B cell (primary cell): ENCODE results near the gene PLCD3. TPM values are rescaled to one million over a fixed set of nuclear protein-coding genes. Genes with fewer than 3 reads are reported as not detected.
A peak's percentile ranks its signal among the peaks of the same experiment; 100 is the strongest.

Experiments used
- ATAC-seq: fragments of 200-7000 bp; cut with Tn5 transposase; one replicate; pipeline ENCODE4 v1.10.0; 2021; ENCODE audit warnings: low read depth, mild to moderate bottlenecking, moderate number of reproducible peaks, moderate library complexity
- CTCF ChIA-PET: fragments of 350-600 bp; sonication (Branson Sonifier 250); formaldehyde crosslinking; loops from one replicate; lab custom pipeline; 2021; ENCODE audit warnings: antibody characterized with exemption, inconsistent platforms; lab: Charles Lee
- POLR2A ChIA-PET: fragments of 350-600 bp; sonication (Branson Sonifier 250); formaldehyde crosslinking; loops from one replicate; lab custom pipeline; 2021; ENCODE audit warnings: antibody characterized with exemption; lab: Charles Lee
- DNase-seq: peaks from one replicate; pipeline ENCODE4 v3.0.0; 2013
- H2AFZ ChIP-seq: 2 replicates; pipeline ENCODE4 v1.6.1; 2012; ENCODE audit warnings: mild to moderate bottlenecking, low read depth, low read length; ENCODE audit not compliant: insufficient read depth, poor library complexity, severe bottlenecking
- H3K27ac ChIP-seq, 2 donors: 1 replicate in 1 of 2; 2 replicates in 1 of 2; pipeline ENCODE4 v1.5.1; 2012 to 2013; ENCODE audit warnings: low read length in 2 of 2, mild to moderate bottlenecking in 2 of 2, moderate library complexity in 1 of 2
- H3K27me3 ChIP-seq, 4 experiments: fragments of 200-600 bp in 1 of 4; sonication (generic) in 1 of 4; replicated peaks in 1 of 4; 1 replicate in 2 of 4; 2 replicates in 2 of 4; pipeline versions ENCODE4 v1.6.1 to v1.7.0; 2013 to 2016; ENCODE audit warnings: low read length in 3 of 4, mild to moderate bottlenecking in 2 of 4, mixed read lengths in 1 of 4, moderate library complexity in 1 of 4; ENCODE audit not compliant: insufficient read depth in 4 of 4, control insufficient read depth in 3 of 4; ENCODE audit errors: control extremely low read depth in 1 of 4
- H3K36me3 ChIP-seq, 2 experiments: replicated peaks in 1 of 2; 1 replicate in 1 of 2; 2 replicates in 1 of 2; pipeline versions ENCODE4 v1.6.1 to v1.7.1; 2013; ENCODE audit warnings: low read length in 1 of 2; ENCODE audit not compliant: insufficient read depth in 2 of 2, control insufficient read depth in 1 of 2; ENCODE audit errors: control extremely low read depth in 1 of 2, extremely low read depth in 1 of 2
- H3K4me1 ChIP-seq, 2 donors: fragments of 200-600 bp in 1 of 2; sonication (generic) in 1 of 2; 1 replicate in 1 of 2; 2 replicates in 1 of 2; pipeline versions ENCODE4 v1.5.1 to v1.6.1; 2013 to 2017; ENCODE audit warnings: low read length in 2 of 2; ENCODE audit not compliant: control insufficient read depth in 2 of 2, insufficient read depth in 2 of 2
- H3K4me2 ChIP-seq: replicated peaks from 2 replicates; pipeline ENCODE3; 2012; ENCODE audit warnings: mild to moderate bottlenecking, low read depth, low read length; ENCODE audit not compliant: poor library complexity, severe bottlenecking
- H3K4me3 ChIP-seq, 5 experiments: fragments of 200-600 bp in 1 of 5; sonication (generic) in 1 of 5; 1 replicate in 3 of 5; 2 replicates in 2 of 5; pipeline versions ENCODE4 v1.5.1 to v1.7.0; 2011 to 2016; ENCODE audit warnings: low read length in 4 of 5, mild to moderate bottlenecking in 4 of 5, low read depth in 2 of 5, control low read depth in 1 of 5, moderate library complexity in 1 of 5; ENCODE audit not compliant: insufficient read depth in 1 of 5; ENCODE audit errors: control extremely low read depth in 1 of 5, extremely low read depth in 1 of 5
- H3K79me2 ChIP-seq: fragments of 200-600 bp; sonication (generic); one replicate; pipeline ENCODE4 v1.6.0; 2016; ENCODE audit warnings: low read length; ENCODE audit not compliant: control insufficient read depth, insufficient read depth
- H3K9ac ChIP-seq: fragments of 200-600 bp; sonication (generic); 2 replicates; pipeline ENCODE4 v1.6.1; 2017; ENCODE audit warnings: mild to moderate bottlenecking, low read length, moderate library complexity
- H3K9me3 ChIP-seq, 3 donors: one replicate each; pipeline versions ENCODE4 v1.6.1 to v1.7.1; 2013; ENCODE audit warnings: low read length in 2 of 3; ENCODE audit not compliant: control insufficient read depth in 2 of 3, insufficient read depth in 1 of 3; ENCODE audit errors: control extremely low read depth in 1 of 3
- H4K20me1 ChIP-seq: 2 replicates; pipeline ENCODE4 v1.6.0; 2012; ENCODE audit warnings: mild to moderate bottlenecking, low read length; ENCODE audit not compliant: insufficient read depth, control insufficient read depth, poor library complexity, severe bottlenecking
- H3K27ac Mint-ChIP-seq: one replicate; pipeline ENCODE4 v1.8.0; 2021; ENCODE audit warnings: mixed read lengths
- H3K27me3 Mint-ChIP-seq: one replicate; pipeline ENCODE4 v1.8.0; 2021; ENCODE audit warnings: mixed read lengths
- H3K4me1 Mint-ChIP-seq: one replicate; pipeline ENCODE4 v1.8.0; 2021; ENCODE audit warnings: mixed read lengths
- H3K4me3 Mint-ChIP-seq: one replicate; pipeline ENCODE4 v1.8.0; 2021; ENCODE audit warnings: mixed read lengths
- H3K9me3 Mint-ChIP-seq: one replicate; pipeline ENCODE4 v1.8.0; 2022; ENCODE audit warnings: mixed read lengths; ENCODE audit not compliant: insufficient read depth
- CTCF ChIP-seq: fragments of 200-600 bp; IDR thresholded peaks from one replicate; pipeline ENCODE4 v1.8.0; 2022; ENCODE audit warnings: antibody characterized with exemption, mild to moderate bottlenecking
- EZH2 ChIP-seq: IDR thresholded peaks from 2 replicates; pipeline ENCODE4 v1.6.1; 2012; ENCODE audit warnings: borderline replicate concordance, low read depth, mild to moderate bottlenecking, moderate library complexity, low read length; ENCODE audit not compliant: insufficient read depth, poor library complexity, severe bottlenecking
- whole genome bisulfite sequencing: methylation state at CpG from one replicate; pipeline ENCODE4 v1.1.5; 2013; ENCODE audit warnings: missing lambda C conversion rate; ENCODE audit not compliant: insufficient coverage; 5-methylcytosine and 5-hydroxymethylcytosine counted together
- intact Hi-C: fragments of 100-400 bp; cut with micrococcal nuclease; formaldehyde crosslinking; loops from one replicate; pipeline ENCODE4 v1.10.0; 2022
- polyA plus RNA-seq: library from polyadenylated mRNA; depleted of rRNA; stranded (reverse); fragments of >200 nt; gene quantifications from 2 replicates; pipeline ENCODE4 v1.2.3, GENCODE V29; 2012
- total RNA-seq, 2 donors: library from RNA; stranded (reverse); fragments of 120-200 nt in 1 of 2; gene quantifications; 1 replicate in 1 of 2; 2 replicates in 1 of 2; pipeline versions ENCODE4 v1.2.3 to v1.2.4, GENCODE V29; 2013 to 2022

Gene PLCD3
- total and polyA plus RNA-seq, 2 donors (not counting 1 experiment from before 2014, with no cell fraction given) = 0.54 to 2.2 TPM

- Histone ChIP-seq H3K27ac (no peak overlapping the region), H3K4me3 (no peak overlapping the region), H4K20me1 (no peaks in the 10 kb centered on the region), H2AFZ (no peak overlapping the region), H3K4me2 (no peak overlapping the region), H3K4me1 (peaks cover 11 to 15% of the 10 kb centered on the region in 2 donors), H3K79me2 (peaks cover 18% of the 10 kb centered on the region), H3K9ac (no peak overlapping the region), H3K9me3 (no peaks in the 10 kb centered on the region), H3K36me3 (peaks cover 0 to 12% of the 10 kb centered on the region in 2 experiments), H3K27me3 (no peaks in the 10 kb centered on the region)
- H3K27ac Mint-ChIP-seq = no peak overlapping the region
- POLR2A ChIA-PET = interaction anchor here (0.6 kb wide), 2 partner anchors 9 to 10 kb away, joined by 3 to 10 read pairs; partner anchors contain the start of gene HEXIM1
- CTCF ChIA-PET = interaction anchor here (1.0 to 10.2 kb wide), 3 partner anchors 13 to 61 kb away, joined by 3 to 242 read pairs (median 233); partner anchors contain the start of gene HEXIM1
- H3K9me3 Mint-ChIP-seq = no peaks in the 10 kb centered on the region
- TF ChIP-seq EZH2 = no peak
- TF ChIP-seq CTCF = no peak
- ATAC-seq (no peak), DNase-seq (no peak)
- peak overlapping the region; percentile 19 for H3K4me3 Mint-ChIP-seq
- peaks cover 23% of the 10 kb centered on the region for H3K4me1 Mint-ChIP-seq
- WGBS = 96% methylated on average over 11 of the region's 11 CpGs
- intact Hi-C loops = no loop called here
- H3K27me3 Mint-ChIP-seq = no peaks in the 10 kb centered on the region
Measured at GRCh38 chr17:45137561-45138305, 5.4 kb upstream of the PLCD3 start.
